Measurements from ENCODE around the gene OVOL1. TPM values are rescaled to one million over a fixed set of nuclear protein-coding genes. Genes with fewer than 3 reads are reported as not detected.

Gene OVOL1
- total RNA-seq, 6 experiments from 2014 or later: not detected

- no peaks in the 10 kb centered on the region for H3K9me3 Mint-ChIP-seq
- peaks cover 17% of the 10 kb centered on the region; the same call in 1 of the 2 replicates for H3K4me1 Mint-ChIP-seq (ENCODE audit: low read depth)
- no peaks in the 10 kb centered on the region for H3K36me3 Mint-ChIP-seq (ENCODE audit: low read depth)
- H3K27me3 Mint-ChIP-seq (ENCODE audit: insufficient read depth): peaks cover 27% of the 10 kb centered on the region
- DNase-seq: no peak
- no peak for TF ChIP-seq CTCF (IDR thresholded peaks at IDR 0.05)
- no peak overlapping the region for H3K4me3 Mint-ChIP-seq
- H3K27ac Mint-ChIP-seq: no peak overlapping the region
Observed at GRCh38 chr11:65790104-65790901, 3.4 kb downstream of the OVOL1 start.

- DNase-seq: no peak
- H3K4me1 Mint-ChIP-seq (ENCODE audit: low read depth): peaks cover 17% of the 10 kb centered on the region; the same call in 1 of the 2 replicates
- no peak overlapping the region for H3K4me3 Mint-ChIP-seq
- no peaks in the 10 kb centered on the region for H3K9me3 Mint-ChIP-seq
- no peak overlapping the region for H3K27ac Mint-ChIP-seq
- TF ChIP-seq CTCF (IDR thresholded peaks at IDR 0.05): no peak
- H3K36me3 Mint-ChIP-seq (ENCODE audit: low read depth): no peaks in the 10 kb centered on the region
- H3K27me3 Mint-ChIP-seq (ENCODE audit: insufficient read depth): peaks cover 19% of the 10 kb centered on the region
Observed at GRCh38 chr11:65790902-65791650, 4.2 kb downstream of the OVOL1 start.

GRCh38 chr11:65791719-65792213, 4.9 kb downstream of the OVOL1 start:
- Mint-ChIP-seq H3K9me3 (no peaks in the 10 kb centered on the region), H3K27me3 (ENCODE audit: insufficient read depth) (peaks cover 24% of the 10 kb centered on the region), H3K4me1 (ENCODE audit: low read depth) (peaks cover 17% of the 10 kb centered on the region; the same call in 1 of the 2 replicates), H3K36me3 (ENCODE audit: low read depth) (no peaks in the 10 kb centered on the region), H3K4me3 (no peak overlapping the region), H3K27ac (no peak overlapping the region)
- TF ChIP-seq CTCF (IDR thresholded peaks at IDR 0.05): no peak
- DNase-seq: peak; percentile 45

- H3K4me3 Mint-ChIP-seq: no peak overlapping the region
- H3K27ac Mint-ChIP-seq: no peak overlapping the region
- peaks cover 24% of the 10 kb centered on the region for H3K27me3 Mint-ChIP-seq (ENCODE audit: insufficient read depth)
- no peak for DNase-seq
- TF ChIP-seq CTCF (IDR thresholded peaks at IDR 0.05): no peak
- H3K4me1 Mint-ChIP-seq (ENCODE audit: low read depth): peaks cover 17% of the 10 kb centered on the region; the same call in 1 of the 2 replicates
- no peaks in the 10 kb centered on the region for H3K9me3 Mint-ChIP-seq
- H3K36me3 Mint-ChIP-seq (ENCODE audit: low read depth): no peaks in the 10 kb centered on the region
Observed at GRCh38 chr11:65792456-65792855, 5.6 kb downstream of the OVOL1 start.

GRCh38 chr11:65793144-65793581, 6.3 kb downstream of the OVOL1 start:
- H3K36me3 Mint-ChIP-seq (ENCODE audit: low read depth): no peaks in the 10 kb centered on the region
- no peak for DNase-seq
- no peak for TF ChIP-seq CTCF (IDR thresholded peaks at IDR 0.05)
- H3K4me1 Mint-ChIP-seq (ENCODE audit: low read depth): peaks cover 17% of the 10 kb centered on the region; the same call in 1 of the 2 replicates
- H3K27ac Mint-ChIP-seq: no peak overlapping the region
- H3K9me3 Mint-ChIP-seq: no peaks in the 10 kb centered on the region
- peaks cover 20% of the 10 kb centered on the region for H3K27me3 Mint-ChIP-seq (ENCODE audit: insufficient read depth)
- no peak overlapping the region for H3K4me3 Mint-ChIP-seq
